Measurements from ENCODE around the gene TMOD4.

TMOD4 gene

GRCh38 chr1:151142411-151143056 is 33.2 kb downstream of the TMOD4 start:
- DNase-seq (ENCODE audit: low spot score): no peak

GRCh38 chr1:151137789-151138188 is 38.0 kb downstream of the TMOD4 start:
- DNase-seq (ENCODE audit: low spot score): no peak

GRCh38 chr1:151135433-151136385 is 40.1 kb downstream of the TMOD4 start:
- no peak for DNase-seq (ENCODE audit: low spot score)

- no peak for DNase-seq (ENCODE audit: low spot score)
Measured at GRCh38 chr1:151134991-151135390, 40.8 kb downstream of the TMOD4 start.

- DNase-seq (ENCODE audit: low spot score): no peak
Measured at GRCh38 chr1:151134396-151134795, 41.4 kb downstream of the TMOD4 start.

- no peak for DNase-seq (ENCODE audit: low spot score)
Measured at GRCh38 chr1:151133018-151133806, 42.6 kb downstream of the TMOD4 start.

GRCh38 chr1:151132335-151133017 is 43.3 kb downstream of the TMOD4 start:
- DNase-seq (ENCODE audit: low spot score): no peak

- no peak for DNase-seq (ENCODE audit: low spot score)
Measured at GRCh38 chr1:151131701-151132334, 44.0 kb downstream of the TMOD4 start.

- DNase-seq (ENCODE audit: low spot score): peak; percentile 59
Measured at GRCh38 chr1:151130987-151131586, 44.7 kb downstream of the TMOD4 start.

GRCh38 chr1:151128800-151129199 is 47.0 kb downstream of the TMOD4 start:
- DNase-seq (ENCODE audit: low spot score): no peak

GRCh38 chr1:151124763-151125403 is 50.9 kb downstream of the TMOD4 start:
- no peak for DNase-seq (ENCODE audit: low spot score)
